Endothelial cell of umbilical vein (primary cell): ENCODE measurements around the gene PAPPA2. TPM values are rescaled to one million over a fixed set of nuclear protein-coding genes. Genes with fewer than 3 reads are reported as not detected.

Experiments used
- BruUV-seq: library from RNA; stranded (reverse); fragments of 400-500 nt; replicated peaks from 2 replicates; lab custom pipeline; 2021; lab: Mats Ljungman, UMichigan
- CTCF ChIA-PET: fragments of 300-600, 350-600 bp; sonication (Branson Sonifier 250); formaldehyde crosslinking; loops from one replicate; lab custom pipeline; 2021; ENCODE audit warnings: antibody characterized with exemption, inconsistent platforms; lab: Charles Lee
- POLR2A ChIA-PET: fragments of 300-600, 350-600 bp; sonication (Branson Sonifier 250); formaldehyde crosslinking; loops from one replicate; lab custom pipeline; 2021; ENCODE audit warnings: antibody characterized with exemption, inconsistent platforms; lab: Charles Lee
- DNase-seq: peaks from one replicate; pipeline ENCODE4 v3.0.0-alpha.2; 2011; ENCODE audit warnings: low read depth, low spot score
- FAIRE-seq: peaks from 2 replicates; lab custom pipeline; 2011; peaks lifted over from hg19 to GRCh38; lab: Jason Lieb, UNC
- H2AFZ ChIP-seq: 2 replicates; pipeline ENCODE4 v1.6.0; 2012; ENCODE audit warnings: low read depth, low read length, control low read depth, inconsistent platforms
- H3K27ac ChIP-seq: 2 replicates; pipeline ENCODE4 v1.5.1; 2011; ENCODE audit warnings: low read depth, mild to moderate bottlenecking, control low read depth, low read length, moderate library complexity; ENCODE audit not compliant: insufficient read depth
- H3K27me3 ChIP-seq, 2 experiments: 2 replicates each; pipeline versions ENCODE4 v1.6.0 to v1.6.1; 2011; ENCODE audit warnings: low read length in 2 of 2, mixed read lengths in 1 of 2; ENCODE audit not compliant: control insufficient read depth in 2 of 2, insufficient read depth in 2 of 2
- H3K36me3 ChIP-seq, 2 experiments: 2 replicates in 1 of 2; 3 replicates in 1 of 2; pipeline ENCODE4 v1.5.1; 2011; ENCODE audit warnings: low read length in 2 of 2, mild to moderate bottlenecking in 1 of 2, moderate library complexity in 1 of 2; ENCODE audit not compliant: control insufficient read depth in 2 of 2, insufficient read depth in 2 of 2; ENCODE audit errors: extremely low read depth in 1 of 2
- H3K4me1 ChIP-seq: 3 replicates; pipeline ENCODE4 v1.5.1; 2011; ENCODE audit warnings: mild to moderate bottlenecking, low read length; ENCODE audit not compliant: control insufficient read depth, insufficient read depth; ENCODE audit errors: extremely low read depth
- H3K4me2 ChIP-seq: 2 replicates; pipeline ENCODE4 v1.6.1; 2011; ENCODE audit warnings: low read length, control low read depth, mixed read lengths; ENCODE audit not compliant: insufficient read depth
- H3K4me3 ChIP-seq, 3 experiments: fragments of 200-600 bp in 1 of 3; sonication (generic), shearing (Covaris generic) in 1 of 3; replicated peaks in 1 of 3; 2 replicates each; pipeline ENCODE4 v1.5.1; 2011 to 2016; ENCODE audit warnings: control low read depth in 3 of 3, low read length in 3 of 3, mild to moderate bottlenecking in 2 of 3, inconsistent platforms in 1 of 3, low read depth in 1 of 3, moderate library complexity in 1 of 3; ENCODE audit not compliant: insufficient read depth in 1 of 3
- H3K79me2 ChIP-seq: 2 replicates; pipeline ENCODE4 v1.6.0; 2012; ENCODE audit warnings: low read length, inconsistent platforms; ENCODE audit not compliant: control insufficient read depth, insufficient read depth
- H3K9ac ChIP-seq: replicated peaks from 2 replicates; pipeline ENCODE3; 2011; ENCODE audit warnings: low read length, control low read depth; ENCODE audit not compliant: insufficient read depth; ENCODE audit errors: extremely low read depth
- H3K9me1 ChIP-seq: replicated peaks from 3 replicates; pipeline ENCODE4 v1.6.0; 2011; ENCODE audit warnings: mild to moderate bottlenecking, low read length; ENCODE audit not compliant: control insufficient read depth, insufficient read depth; ENCODE audit errors: extremely low read depth
- H3K9me3 ChIP-seq: replicated peaks from 2 replicates; pipeline ENCODE4 v1.5.1; 2012; ENCODE audit warnings: low read length, inconsistent platforms; ENCODE audit not compliant: control insufficient read depth, insufficient read depth
- H4K20me1 ChIP-seq: replicated peaks from 2 replicates; pipeline ENCODE3; 2011; ENCODE audit warnings: mild to moderate bottlenecking, low read length; ENCODE audit not compliant: control insufficient read depth, insufficient read depth; ENCODE audit errors: extremely low read depth
- CTCF ChIP-seq, 2 donors: IDR thresholded peaks; 1 replicate in 1 of 2; 2 replicates in 1 of 2; pipeline ENCODE4 v1.5.1; 2011; ENCODE audit warnings: low read length in 2 of 2, mild to moderate bottlenecking in 2 of 2, moderate library complexity in 2 of 2, control low read depth in 1 of 2, inconsistent platforms in 1 of 2, low read depth in 1 of 2; ENCODE audit not compliant: insufficient read depth in 1 of 2; ENCODE audit errors: extremely low read depth in 1 of 2
- EZH2 ChIP-seq: IDR thresholded peaks from 2 replicates; pipeline ENCODE4 v1.6.1; 2012; ENCODE audit warnings: borderline replicate concordance, low read depth, mild to moderate bottlenecking, moderate library complexity, low read length, inconsistent platforms; ENCODE audit not compliant: severe bottlenecking
- FOS ChIP-seq: IDR thresholded peaks from 2 replicates; pipeline ENCODE4 v1.6.1; 2011; ENCODE audit warnings: mild to moderate bottlenecking, low read length, moderate library complexity, borderline replicate concordance; ENCODE audit not compliant: insufficient read depth
- GATA2 ChIP-seq: IDR thresholded peaks from 2 replicates; pipeline ENCODE4 v1.7.0; 2011; ENCODE audit warnings: low read depth, mild to moderate bottlenecking, moderate library complexity, mixed read lengths, low read length; ENCODE audit not compliant: insufficient read length, insufficient read depth
- JUN ChIP-seq: IDR thresholded peaks from 2 replicates; pipeline ENCODE4 v1.6.1; 2011; ENCODE audit warnings: borderline replicate concordance, low read depth; ENCODE audit not compliant: insufficient read length, insufficient read depth
- MAX ChIP-seq: IDR thresholded peaks from 2 replicates; pipeline ENCODE4 v1.6.1; 2011; ENCODE audit not compliant: insufficient read depth, insufficient read length
- MYC ChIP-seq: IDR thresholded peaks from one replicate; pipeline ENCODE4 v1.6.1; 2011; ENCODE audit warnings: mild to moderate bottlenecking, low read depth, low read length
- POLR2A ChIP-seq: IDR thresholded peaks from 2 replicates; pipeline ENCODE4 v1.6.1; 2012; ENCODE audit warnings: low read depth, mild to moderate bottlenecking, control low read depth, low read length
- POLR2AphosphoS5 ChIP-seq: IDR thresholded peaks from 2 replicates; pipeline ENCODE4 v1.6.1; 2012; ENCODE audit warnings: low read depth, mild to moderate bottlenecking, control low read depth, low read length, moderate library complexity; ENCODE audit not compliant: insufficient read depth
- dilution Hi-C: fragments of 300-500 bp; cut with MboI; formaldehyde crosslinking; loops from one replicate; pipeline ENCODE4 v1.15.0; 2019; ENCODE audit warnings: low sequenced_read_pairs; ENCODE audit not compliant: extremely low pct_ligation_motif_present
- intact Hi-C: fragments of 100-400 bp; cut with micrococcal nuclease; formaldehyde crosslinking; loops from one replicate; pipeline ENCODE4 v1.10.0; 2022
- polyA plus RNA-seq, 4 experiments: library from polyadenylated mRNA; depleted of rRNA in 3 of 4; stranded (reverse) in 3 of 4; unstranded in 1 of 4; fragments of >200 nt; gene quantifications; 2 replicates each; pipeline versions ENCODE4 v1.2.1 to v1.2.3, GENCODE V29; 2011 to 2012; ENCODE audit warnings: missing spikeins in 1 of 4
- total RNA-seq: library from RNA; stranded (reverse); gene quantifications from 2 replicates; pipeline ENCODE4 v1.2.3, GENCODE V29; 2021

PAPPA2 gene
- total and polyA plus RNA-seq, 2 donors (not counting 3 experiments of a cell fraction or from before 2014, with no cell fraction given): not detected

GRCh38 chr1:176801514-176802020 lies 338.6 kb downstream of the PAPPA2 start:
- Histone ChIP-seq H3K9me1 (no peaks in the 10 kb centered on the region), H3K27me3 (no peaks in the 10 kb centered on the region), H2AFZ (no peak overlapping the region), H3K79me2 (no peaks in the 10 kb centered on the region), H3K36me3 (no peaks in the 10 kb centered on the region), H3K4me2 (no peak overlapping the region), H3K27ac (no peak overlapping the region), H3K4me1 (no peaks in the 10 kb centered on the region), H4K20me1 (no peaks in the 10 kb centered on the region), H3K9me3 (no peaks in the 10 kb centered on the region), H3K9ac (no peak overlapping the region), H3K4me3 (no peak overlapping the region)
- no peak for TF ChIP-seq POLR2AphosphoS5
- no peak for TF ChIP-seq JUN
- TF ChIP-seq GATA2: no peak
- no peak for TF ChIP-seq MYC
- TF ChIP-seq EZH2: no peak
- no peak for TF ChIP-seq POLR2A
- TF ChIP-seq FOS: no peak
- no peak for TF ChIP-seq MAX
- FAIRE-seq: no peak
- dilution Hi-C loops: no loop called here
- intact Hi-C loops: no loop called here
- POLR2A ChIA-PET: no interaction called here
- CTCF ChIA-PET: no interaction called here
- no peak for DNase-seq
- BruUV-seq: no TSS peak

- no peak for DNase-seq
- intact Hi-C loops (no loop called here), dilution Hi-C loops (no loop called here)
- no peaks in the 10 kb centered on the region for H3K9me1 ChIP-seq
- TF ChIP-seq FOS: no peak
- TF ChIP-seq EZH2: no peak
- TF ChIP-seq MAX: no peak
- no peak for TF ChIP-seq GATA2
- TF ChIP-seq POLR2A: no peak
- no peak for TF ChIP-seq POLR2AphosphoS5
- TF ChIP-seq CTCF (IDR thresholded peaks at IDR 0.05; ENCODE audit: extremely low read depth in 1 of 2, insufficient read depth in 1 of 2, low read depth in 1 of 2, low read length in 2 of 2): no peak
- no peak for TF ChIP-seq JUN
- ChIA-PET CTCF (no interaction called here), POLR2A (no interaction called here)
- BruUV-seq: no TSS peak
- no peaks in the 10 kb centered on the region for H3K79me2 ChIP-seq
- no peaks in the 10 kb centered on the region for H3K27me3 ChIP-seq
- H3K9ac ChIP-seq: no peak overlapping the region
- H3K27ac ChIP-seq: no peak overlapping the region
- no peak overlapping the region for H3K4me3 ChIP-seq
- H2AFZ ChIP-seq: no peak overlapping the region
- H3K4me2 ChIP-seq: no peak overlapping the region
- FAIRE-seq: no peak
- H3K36me3 ChIP-seq: no peaks in the 10 kb centered on the region
- no peaks in the 10 kb centered on the region for H4K20me1 ChIP-seq
- no peaks in the 10 kb centered on the region for H3K9me3 ChIP-seq
- H3K4me1 ChIP-seq: no peaks in the 10 kb centered on the region
Observed at GRCh38 chr1:176802316-176802715, 339.3 kb downstream of the PAPPA2 start.
